ENCODE data around the gene CILP.
"Not testable (repeated sequence)": the region's sequence is repeated elsewhere in the genome, so short reads cannot be mapped to it uniquely, and the experiment has no call there.

Gene CILP

DNA sequence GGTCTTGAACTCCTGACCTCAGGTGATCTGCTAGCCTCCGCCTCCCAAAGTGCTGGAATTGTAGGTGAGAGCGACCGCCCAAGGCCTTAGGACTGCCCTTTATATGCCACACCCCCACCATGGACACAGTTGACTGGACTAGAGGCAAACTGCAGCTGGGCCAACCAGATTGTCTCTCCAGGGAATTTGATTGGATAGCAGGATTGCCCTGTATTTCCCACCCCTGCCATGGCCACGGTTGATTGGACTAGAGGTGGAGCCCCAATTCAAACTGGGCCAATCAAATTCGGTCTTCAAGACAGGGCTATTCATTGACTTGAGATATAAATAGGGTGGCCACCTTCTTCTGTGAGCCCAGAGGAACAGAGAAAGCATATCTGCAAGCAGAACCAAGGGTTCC is 19.3 kb downstream of the CILP start:
- DNase-seq (ENCODE audit: low spot score): peak; percentile 34

- DNase-seq (ENCODE audit: low spot score): peak; percentile 60
These were observed 22.1 kb downstream of the CILP start for GRCh38 chr15:65189102-65189740.

DNA sequence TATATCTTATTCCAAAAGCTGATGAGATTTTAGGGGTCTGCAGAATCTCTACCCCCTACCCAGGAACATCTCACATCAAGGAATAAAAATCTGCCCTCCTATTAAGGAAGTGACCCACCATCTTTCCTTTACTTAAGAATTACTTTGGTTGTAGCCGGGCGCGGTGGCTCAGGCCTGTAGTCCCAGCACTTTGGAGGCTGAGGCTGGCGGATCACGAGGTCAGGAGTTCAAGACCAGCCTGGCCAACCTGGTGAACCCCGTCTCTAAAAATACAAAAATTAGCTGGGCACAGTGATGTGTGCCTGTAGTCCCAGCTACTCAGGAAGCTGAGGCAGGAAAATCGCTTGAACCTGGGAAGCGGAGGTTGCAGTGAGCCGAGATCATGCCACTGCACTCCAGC is 22.8 kb downstream of the CILP start:
- not testable (repeated sequence) for DNase-seq (ENCODE audit: low spot score)

GRCh38 chr15:65184868-65185717 is 26.2 kb downstream of the CILP start, which contains the start of gene CLPX:
Gene CLPX, minus strand, starts transcription at chr15:65185342. Its CDS starts 189 bp downstream, at chr15:65185153.
- DNase-seq (ENCODE audit: low spot score): peak; percentile 95

- DNase-seq (ENCODE audit: low spot score): peak; percentile 57
These were observed 26.9 kb downstream of the CILP start for GRCh38 chr15:65184305-65184867.

DNA sequence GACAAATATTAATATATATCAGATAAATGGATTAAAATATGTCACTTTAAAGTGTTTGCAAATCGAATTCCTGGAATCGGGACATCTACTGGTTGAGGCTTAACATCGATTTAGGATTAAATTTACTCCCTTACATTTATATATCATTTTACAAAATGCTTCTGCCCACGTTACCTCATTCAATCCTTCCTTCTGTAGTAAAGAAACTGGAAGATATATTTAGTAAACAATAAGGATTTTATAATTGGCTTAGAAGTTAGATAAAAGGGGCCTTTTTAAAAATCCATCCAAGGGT is 27.5 kb downstream of the CILP start:
- DNase-seq (ENCODE audit: low spot score): no peak

DNA sequence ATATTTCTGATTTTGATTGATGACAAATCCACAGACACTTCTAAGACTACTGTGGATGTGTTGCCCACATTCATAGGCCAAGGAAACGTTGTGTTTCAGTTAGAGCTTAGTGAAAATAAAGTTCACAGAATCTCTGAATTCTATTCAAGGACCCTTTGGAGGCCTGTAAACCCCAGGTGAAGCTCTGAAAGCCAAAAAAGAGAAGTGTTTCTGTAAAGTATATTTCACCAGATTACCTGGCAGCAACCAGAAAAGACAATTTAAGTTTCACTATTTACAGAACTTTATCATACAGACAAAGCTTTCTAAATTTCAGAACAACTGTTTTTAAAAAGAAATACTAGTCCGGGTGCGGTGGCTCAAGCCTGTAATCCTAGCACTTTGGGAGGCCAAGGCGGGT is 28.7 kb downstream of the CILP start:
- no peak for DNase-seq (ENCODE audit: low spot score)

- DNase-seq (ENCODE audit: low spot score): not testable (repeated sequence)
These were observed 29.5 kb downstream of the CILP start for GRCh38 chr15:65181582-65182353.

DNA sequence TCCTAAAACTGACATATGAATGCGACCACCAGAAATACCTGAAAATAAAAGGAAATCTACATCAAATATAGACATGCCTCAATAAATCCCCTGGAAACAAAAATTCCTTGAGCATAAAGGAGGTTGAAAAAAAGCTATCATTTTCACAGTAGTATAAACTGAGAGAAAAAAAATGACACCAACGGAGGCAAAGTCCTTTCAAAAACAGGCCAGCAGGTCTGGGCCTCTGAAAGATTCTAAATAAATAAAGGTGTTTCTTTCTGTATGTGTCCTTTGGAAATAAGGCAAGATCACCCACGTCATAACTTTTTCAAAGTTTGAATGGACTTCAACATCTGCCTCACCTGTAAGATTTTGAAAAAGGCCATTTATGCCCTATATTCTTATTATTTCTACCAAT is 31.1 kb downstream of the CILP start:
- no peak for DNase-seq (ENCODE audit: low spot score)

- peak; percentile 90 for DNase-seq (ENCODE audit: low spot score)
These were observed 33.4 kb downstream of the CILP start for GRCh38 chr15:65177901-65178300.

DNA sequence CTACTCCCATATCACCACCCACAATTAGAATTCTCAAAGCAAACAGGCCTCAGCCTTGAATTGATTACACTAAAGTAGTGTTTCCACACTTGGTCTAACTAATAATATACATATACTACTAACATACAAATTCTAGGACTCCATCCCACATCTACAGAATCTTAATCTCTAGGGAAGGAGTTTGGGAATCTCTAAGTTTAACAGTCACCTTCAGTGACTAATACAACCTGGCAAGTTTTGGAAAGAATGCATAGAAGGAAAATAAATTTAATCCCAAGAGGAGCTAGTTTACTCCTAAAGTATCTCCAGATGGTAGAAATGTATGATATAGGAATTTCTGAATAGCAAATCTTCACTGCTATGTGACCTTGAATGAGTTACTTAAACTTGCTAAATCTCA is 35.2 kb downstream of the CILP start:
- DNase-seq (ENCODE audit: low spot score): peak; percentile 12

- peak; percentile 79 for DNase-seq (ENCODE audit: low spot score)
These were observed 35.8 kb downstream of the CILP start for GRCh38 chr15:65175511-65175910.

GRCh38 chr15:65174509-65174908 is 36.8 kb downstream of the CILP start:
- no peak for DNase-seq (ENCODE audit: low spot score)

GRCh38 chr15:65172531-65172930 is 38.7 kb downstream of the CILP start:
- DNase-seq (ENCODE audit: low spot score): peak; percentile 58

DNA sequence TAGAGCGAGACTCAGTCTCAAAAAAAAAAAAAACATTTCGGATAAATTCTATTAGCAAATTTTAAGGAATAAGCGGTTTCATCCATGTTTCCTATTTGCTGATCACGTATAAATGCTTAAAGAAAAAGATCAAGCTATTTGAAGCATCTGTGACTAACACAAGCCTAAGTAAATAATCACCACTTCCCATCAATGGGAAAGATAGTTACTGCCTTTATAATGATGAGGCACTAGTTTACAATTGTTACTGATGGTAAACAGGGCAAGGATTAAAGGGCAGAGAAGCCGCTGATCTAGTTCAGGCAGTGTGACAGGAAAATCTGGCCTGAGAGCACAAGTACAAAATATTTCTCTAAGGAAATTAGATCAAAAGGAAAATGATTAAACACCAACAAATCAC is 39.8 kb downstream of the CILP start:
- DNase-seq (ENCODE audit: low spot score): peak; percentile 51

GRCh38 chr15:65165875-65166274 is 45.4 kb downstream of the CILP start:
- DNase-seq (ENCODE audit: low spot score): no peak

DNA sequence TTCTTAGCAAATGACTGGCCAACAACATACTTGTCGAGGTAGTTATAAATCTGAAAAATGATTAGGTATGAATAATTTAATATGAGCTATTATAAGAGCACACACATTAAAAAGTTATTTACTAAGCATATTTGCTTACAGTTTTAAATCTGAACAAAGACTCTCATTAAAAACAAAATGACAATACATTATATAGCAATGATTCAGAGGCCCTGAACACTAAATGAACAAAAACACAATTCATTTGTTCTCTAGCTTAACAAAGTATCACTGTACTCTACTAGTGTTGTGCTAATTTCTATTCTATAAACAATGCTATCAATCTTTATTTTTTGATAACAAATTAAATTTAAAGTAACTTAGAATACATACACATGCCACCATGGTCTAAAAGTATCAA is 47.1 kb downstream of the CILP start:
- no peak for DNase-seq (ENCODE audit: low spot score)

DNA sequence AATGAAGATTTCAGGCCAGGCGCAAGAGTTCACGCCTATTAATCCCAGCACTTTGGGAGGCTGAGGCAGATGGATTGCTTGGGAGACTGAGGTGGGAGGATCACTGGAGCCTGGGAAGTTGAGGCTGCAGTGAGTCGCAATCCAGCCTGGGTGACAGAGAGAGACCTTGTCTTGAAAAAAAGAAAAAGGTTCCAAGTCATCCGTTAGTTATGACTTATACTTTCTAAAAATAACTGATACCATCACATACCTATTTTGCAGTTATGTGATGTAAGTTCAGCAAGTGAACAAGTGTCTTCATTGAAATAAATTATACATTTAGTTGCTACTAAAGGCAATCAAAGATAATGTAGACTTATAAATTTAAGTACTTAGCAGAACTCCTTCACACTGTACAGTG is 48.2 kb downstream of the CILP start:
- peak; percentile 26 for DNase-seq (ENCODE audit: low spot score)

- DNase-seq (ENCODE audit: low spot score): no peak
These were observed 54.6 kb downstream of the CILP start for GRCh38 chr15:65156692-65157091.

GRCh38 chr15:65154720-65155119 is 56.6 kb downstream of the CILP start:
- no peak for DNase-seq (ENCODE audit: low spot score)

GRCh38 chr15:65147902-65148301 is 63.4 kb downstream of the CILP start:
- DNase-seq (ENCODE audit: low spot score): no peak

- no peak for DNase-seq (ENCODE audit: low spot score)
These were observed 64.8 kb downstream of the CILP start for GRCh38 chr15:65146438-65146837.

Data from kidney tubule cell (primary cell).